OCI-LY1 (cell line): ENCODE results near the gene DMWD.

Experiments used
- CTCF ChIP-seq: fragments of 200-600 bp; sonication (generic), shearing (Covaris generic); IDR thresholded peaks from 2 replicates; pipeline ENCODE4 v1.5.1; 2017; ENCODE audit warnings: mild to moderate bottlenecking, antibody characterized with exemption, low read length, moderate library complexity, mixed read lengths
- EZH2 ChIP-seq: fragments of 200-600 bp; sonication (generic), shearing (Covaris generic); IDR thresholded peaks from 2 replicates; pipeline ENCODE4 v1.8.0; 2017; ENCODE audit warnings: borderline replicate concordance, mixed run types, mild to moderate bottlenecking, antibody characterized with exemption, low read length, moderate library complexity, mixed read lengths

- TF ChIP-seq CTCF = no peak
- TF ChIP-seq EZH2 = no peak
Measured at GRCh38 chr19:45745606-45746005, 47.0 kb downstream of the DMWD start.
